ENCODE measurements around the gene BDNF. TPM values are rescaled to one million over a fixed set of nuclear protein-coding genes. Genes with fewer than 3 reads are reported as not detected.
"Not testable (repeated sequence)": the region's sequence is repeated elsewhere in the genome, so short reads cannot be mapped to it uniquely, and the experiment has no call there.

BDNF gene
- total RNA-seq, 1 experiment from 2014 or later, result 6.3 TPM

DNA sequence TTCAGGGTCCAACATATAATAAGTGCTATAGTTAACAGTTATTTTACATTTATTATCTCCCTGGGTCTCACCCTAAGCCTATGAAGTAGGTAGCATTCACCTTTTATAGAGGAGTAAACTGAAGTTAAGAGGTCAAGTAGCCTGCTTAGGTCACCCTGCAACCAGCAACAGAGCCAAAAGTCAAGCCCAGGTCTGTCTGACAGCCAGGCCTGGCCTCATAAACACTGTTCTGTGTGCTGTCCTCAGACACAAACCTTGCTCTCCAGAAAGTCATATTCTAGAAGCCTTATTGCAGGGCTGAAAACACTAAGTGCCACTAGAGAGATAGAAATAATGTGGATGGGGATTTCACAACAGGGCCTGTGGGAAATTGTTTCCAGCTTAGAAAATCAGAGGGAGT is 59.3 kb downstream of the BDNF start:
- H3K27ac Mint-ChIP-seq (ENCODE audit: low read depth, unreplicated experiment), result no peak overlapping the region
- intact Hi-C loops (cut with micrococcal nuclease), result no loop called here
- DNase-seq (ENCODE audit: unreplicated experiment), result no peak
- BruUV-seq (replicated peaks), result no TSS peak
- POLR2A ChIA-PET, result no interaction called here
- no peak overlapping the region for H3K4me3 Mint-ChIP-seq (ENCODE audit: unreplicated experiment)
- no peaks in the 10 kb centered on the region for H3K4me1 Mint-ChIP-seq (ENCODE audit: insufficient read depth, unreplicated experiment)
- CTCF ChIA-PET, result interaction anchor here (0.6 to 1.2 kb wide), 3 partner anchors 87 to 1772 kb away, joined by 3 to 5 read pairs (median 3); no protein-coding TSS in a partner anchor
- no peaks in the 10 kb centered on the region for H3K9me3 Mint-ChIP-seq (ENCODE audit: unreplicated experiment)
- no peaks in the 10 kb centered on the region for H3K36me3 Mint-ChIP-seq (ENCODE audit: insufficient read depth, unreplicated experiment)
- no peaks in the 10 kb centered on the region for H3K27me3 Mint-ChIP-seq (ENCODE audit: insufficient read depth, unreplicated experiment)
- TF ChIP-seq, protein P1, sequence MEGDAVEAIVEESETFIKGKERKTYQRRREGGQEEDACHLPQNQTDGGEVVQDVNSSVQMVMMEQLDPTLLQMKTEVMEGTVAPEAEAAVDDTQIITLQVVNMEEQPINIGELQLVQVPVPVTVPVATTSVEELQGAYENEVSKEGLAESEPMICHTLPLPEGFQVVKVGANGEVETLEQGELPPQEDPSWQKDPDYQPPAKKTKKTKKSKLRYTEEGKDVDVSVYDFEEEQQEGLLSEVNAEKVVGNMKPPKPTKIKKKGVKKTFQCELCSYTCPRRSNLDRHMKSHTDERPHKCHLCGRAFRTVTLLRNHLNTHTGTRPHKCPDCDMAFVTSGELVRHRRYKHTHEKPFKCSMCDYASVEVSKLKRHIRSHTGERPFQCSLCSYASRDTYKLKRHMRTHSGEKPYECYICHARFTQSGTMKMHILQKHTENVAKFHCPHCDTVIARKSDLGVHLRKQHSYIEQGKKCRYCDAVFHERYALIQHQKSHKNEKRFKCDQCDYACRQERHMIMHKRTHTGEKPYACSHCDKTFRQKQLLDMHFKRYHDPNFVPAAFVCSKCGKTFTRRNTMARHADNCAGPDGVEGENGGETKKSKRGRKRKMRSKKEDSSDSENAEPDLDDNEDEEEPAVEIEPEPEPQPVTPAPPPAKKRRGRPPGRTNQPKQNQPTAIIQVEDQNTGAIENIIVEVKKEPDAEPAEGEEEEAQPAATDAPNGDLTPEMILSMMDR (IDR thresholded peaks at IDR 0.05; ENCODE audit: unreplicated experiment), result no peak

DNA sequence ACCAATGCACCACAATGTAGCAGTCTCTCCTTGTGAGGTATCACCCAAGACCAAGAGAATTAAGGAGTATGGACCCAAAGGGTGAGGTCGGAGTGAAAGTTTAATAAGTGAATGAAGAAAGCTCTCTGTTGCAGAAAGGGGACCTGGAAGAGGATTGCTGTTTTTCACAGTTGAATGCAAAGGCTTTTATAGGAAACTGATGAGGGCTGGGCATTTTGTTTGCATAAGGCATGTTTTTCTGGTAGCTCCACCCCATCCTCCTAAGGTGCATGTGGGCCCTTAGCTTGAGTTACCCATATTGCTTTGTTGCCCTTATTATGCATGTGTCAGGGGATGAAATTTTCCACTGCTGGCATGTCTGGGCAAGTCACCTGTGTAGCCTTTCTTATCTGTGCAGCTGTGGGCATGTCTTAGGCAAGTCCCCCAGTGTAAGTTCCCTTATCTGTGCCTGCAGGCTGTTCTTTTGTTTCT is 64.7 kb downstream of the BDNF start:
- TF ChIP-seq, protein P1 (IDR thresholded peaks at IDR 0.05; ENCODE audit: unreplicated experiment), result no peak
- CTCF ChIA-PET, result interaction anchor here (1.1 kb wide), 1 partner anchor 13 kb away, joined by 3 read pairs; no protein-coding TSS in a partner anchor
- POLR2A ChIA-PET, result no interaction called here
- Mint-ChIP-seq H3K27ac (ENCODE audit: low read depth, unreplicated experiment) (no peak overlapping the region), H3K27me3 (ENCODE audit: insufficient read depth, unreplicated experiment) (no peaks in the 10 kb centered on the region), H3K4me1 (ENCODE audit: insufficient read depth, unreplicated experiment) (no peaks in the 10 kb centered on the region), H3K4me3 (ENCODE audit: unreplicated experiment) (no peak overlapping the region), H3K9me3 (ENCODE audit: unreplicated experiment) (peaks cover 6% of the 10 kb centered on the region), H3K36me3 (ENCODE audit: insufficient read depth, unreplicated experiment) (no peaks in the 10 kb centered on the region)
- no peak for DNase-seq (ENCODE audit: unreplicated experiment)
- intact Hi-C loops (cut with micrococcal nuclease), result no loop called here
- no TSS peak for BruUV-seq (replicated peaks)

DNA sequence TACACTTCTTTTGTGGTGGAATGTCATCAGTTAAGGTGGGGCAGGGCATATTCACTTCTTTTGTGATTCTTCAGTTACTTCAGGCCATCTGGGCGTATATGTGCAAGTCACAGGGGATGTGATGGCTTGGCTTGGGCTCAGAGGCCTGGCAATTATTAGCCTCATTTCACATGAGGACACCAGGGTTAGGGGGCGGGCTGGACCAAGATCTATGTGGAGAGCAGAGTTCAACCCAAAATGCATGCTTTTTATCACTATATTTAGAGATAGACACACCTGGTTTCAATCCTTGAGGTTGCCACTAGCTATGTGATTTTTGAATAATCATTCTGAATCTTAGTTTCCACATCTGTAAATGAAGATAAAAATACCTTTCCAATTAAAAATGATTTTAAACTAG is 65.5 kb downstream of the BDNF start:
- H3K4me1 Mint-ChIP-seq (ENCODE audit: insufficient read depth, unreplicated experiment); CTCF ChIA-PET; POLR2A ChIA-PET; H3K27ac Mint-ChIP-seq (ENCODE audit: low read depth, unreplicated experiment); DNase-seq (ENCODE audit: unreplicated experiment); H3K9me3 Mint-ChIP-seq (ENCODE audit: unreplicated experiment); BruUV-seq (replicated peaks); H3K36me3 Mint-ChIP-seq (ENCODE audit: insufficient read depth, unreplicated experiment); intact Hi-C loops (cut with micrococcal nuclease); H3K4me3 Mint-ChIP-seq (ENCODE audit: unreplicated experiment); H3K27me3 Mint-ChIP-seq (ENCODE audit: insufficient read depth, unreplicated experiment): not testable (repeated sequence)

DNA sequence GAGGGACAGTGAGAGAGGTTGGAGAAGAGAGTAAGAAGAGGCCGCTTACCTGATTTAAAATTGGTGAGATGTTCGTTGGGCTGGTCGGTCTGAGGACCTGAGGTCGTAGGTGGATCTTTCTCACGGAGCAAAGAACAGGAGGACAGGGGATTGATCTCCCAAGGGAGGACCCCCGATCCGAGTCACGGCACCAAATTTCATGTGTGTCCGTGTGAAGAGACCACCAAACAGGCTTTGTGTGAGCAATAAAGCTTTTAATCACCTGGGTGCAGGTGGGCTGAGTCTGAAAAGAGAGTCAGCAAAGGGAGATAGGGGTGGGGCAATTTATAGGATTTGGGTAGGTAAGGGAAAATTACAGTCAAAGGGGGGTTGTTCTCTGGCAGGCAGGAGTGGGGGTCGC is 66.0 kb downstream of the BDNF start:
- intact Hi-C loops (cut with micrococcal nuclease); CTCF ChIA-PET; H3K36me3 Mint-ChIP-seq (ENCODE audit: insufficient read depth, unreplicated experiment); BruUV-seq (replicated peaks); H3K4me1 Mint-ChIP-seq (ENCODE audit: insufficient read depth, unreplicated experiment); DNase-seq (ENCODE audit: unreplicated experiment); H3K4me3 Mint-ChIP-seq (ENCODE audit: unreplicated experiment); H3K27ac Mint-ChIP-seq (ENCODE audit: low read depth, unreplicated experiment); H3K27me3 Mint-ChIP-seq (ENCODE audit: insufficient read depth, unreplicated experiment); POLR2A ChIA-PET; H3K9me3 Mint-ChIP-seq (ENCODE audit: unreplicated experiment): not testable (repeated sequence)

DNA sequence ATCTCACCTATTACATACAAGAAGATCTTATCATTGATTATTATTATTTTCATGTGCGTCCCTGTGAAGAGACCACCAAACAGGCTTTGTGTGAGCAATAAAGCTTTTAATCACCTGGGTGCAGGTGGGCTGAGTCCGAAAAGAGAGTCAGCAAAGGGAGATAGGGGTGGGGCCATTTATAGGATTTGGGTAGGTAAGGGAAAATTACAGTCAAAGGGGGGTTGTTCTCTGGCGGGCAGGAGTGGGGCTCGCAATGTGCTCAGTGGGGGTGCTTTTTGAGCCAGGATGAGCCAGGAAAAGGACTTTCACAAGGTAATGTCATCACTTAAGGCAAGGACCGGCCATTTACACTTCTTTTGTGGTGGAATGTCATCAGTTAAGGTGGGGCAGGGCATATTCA is 71.2 kb downstream of the BDNF start:
- intact Hi-C loops (cut with micrococcal nuclease); H3K9me3 Mint-ChIP-seq (ENCODE audit: unreplicated experiment); H3K4me3 Mint-ChIP-seq (ENCODE audit: unreplicated experiment); H3K27me3 Mint-ChIP-seq (ENCODE audit: insufficient read depth, unreplicated experiment); H3K27ac Mint-ChIP-seq (ENCODE audit: low read depth, unreplicated experiment); H3K36me3 Mint-ChIP-seq (ENCODE audit: insufficient read depth, unreplicated experiment); H3K4me1 Mint-ChIP-seq (ENCODE audit: insufficient read depth, unreplicated experiment); DNase-seq (ENCODE audit: unreplicated experiment); POLR2A ChIA-PET; CTCF ChIA-PET; BruUV-seq (replicated peaks): not testable (repeated sequence)

DNA sequence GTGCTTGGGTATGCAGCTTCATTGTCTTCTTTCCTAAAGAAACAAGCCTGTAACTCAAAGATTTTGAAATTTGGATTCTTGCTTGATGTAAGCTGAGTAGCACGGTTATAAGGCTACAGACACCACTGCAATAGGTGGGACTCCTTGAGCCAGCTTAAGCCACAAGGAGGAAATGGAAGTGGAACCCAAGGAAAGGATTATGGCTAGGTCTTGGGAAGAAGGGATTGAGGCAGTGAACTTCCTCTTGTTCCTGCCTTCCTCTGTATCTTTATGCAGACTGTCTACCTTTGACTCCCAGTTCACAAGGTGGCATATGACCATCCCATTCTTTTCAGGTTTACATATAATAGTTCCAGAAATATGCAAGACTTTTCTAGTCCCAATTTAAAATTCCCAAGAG is 72.3 kb downstream of the BDNF start:
- intact Hi-C loops (cut with micrococcal nuclease), result no loop called here
- ChIA-PET POLR2A (no interaction called here), CTCF (no interaction called here)
- no peak for DNase-seq (ENCODE audit: unreplicated experiment)
- no peaks in the 10 kb centered on the region for H3K4me1 Mint-ChIP-seq (ENCODE audit: insufficient read depth, unreplicated experiment)
- TF ChIP-seq, protein P1 (IDR thresholded peaks at IDR 0.05; ENCODE audit: unreplicated experiment), result no peak
- no peaks in the 10 kb centered on the region for H3K27me3 Mint-ChIP-seq (ENCODE audit: insufficient read depth, unreplicated experiment)
- no TSS peak for BruUV-seq (replicated peaks)
- H3K9me3 Mint-ChIP-seq (ENCODE audit: unreplicated experiment), result peaks cover 4% of the 10 kb centered on the region
- H3K4me3 Mint-ChIP-seq (ENCODE audit: unreplicated experiment), result no peak overlapping the region
- no peak overlapping the region for H3K27ac Mint-ChIP-seq (ENCODE audit: low read depth, unreplicated experiment)
- no peaks in the 10 kb centered on the region for H3K36me3 Mint-ChIP-seq (ENCODE audit: insufficient read depth, unreplicated experiment)
